ENCODE data around the gene PTPRD.

Gene PTPRD

DNA sequence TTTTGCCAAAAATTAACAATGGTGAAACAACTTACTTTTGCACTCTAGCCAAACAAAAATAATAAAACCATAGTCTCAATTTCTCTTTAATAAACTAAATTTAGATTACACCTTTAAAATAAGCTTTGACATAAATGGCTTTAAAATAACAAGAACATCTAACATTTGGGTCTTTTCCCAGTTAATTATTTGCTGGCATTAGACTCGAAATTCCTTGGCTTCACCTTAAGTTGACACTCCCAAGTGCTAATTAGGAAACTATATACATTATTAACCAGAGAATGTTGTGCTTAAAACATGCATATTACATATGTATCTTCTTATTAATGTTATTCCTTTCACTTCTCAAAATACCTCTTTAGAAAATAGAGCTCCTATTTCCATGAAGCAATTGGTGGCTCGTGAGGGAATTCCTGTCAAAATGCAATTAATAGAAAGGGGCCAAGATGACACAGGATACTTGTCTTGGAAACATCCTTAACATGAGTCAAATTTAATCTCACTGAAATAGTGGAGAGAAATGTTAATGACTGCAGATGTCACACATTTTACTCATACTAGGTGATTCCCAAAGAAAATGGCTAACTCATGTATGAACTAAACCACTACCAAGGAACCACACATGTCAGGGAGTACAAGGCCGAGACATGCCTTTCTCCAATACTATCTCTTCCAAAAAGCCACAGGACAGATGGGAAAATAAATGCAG is 1880.3 kb downstream of the PTPRD start:
- in situ Hi-C loops (cut with MboI; ENCODE audit: low pct_unique_long_range_greater_than_20kb, low sequenced_read_pairs, unreplicated experiment) = no loop called here
- TF ChIP-seq, protein P1, sequence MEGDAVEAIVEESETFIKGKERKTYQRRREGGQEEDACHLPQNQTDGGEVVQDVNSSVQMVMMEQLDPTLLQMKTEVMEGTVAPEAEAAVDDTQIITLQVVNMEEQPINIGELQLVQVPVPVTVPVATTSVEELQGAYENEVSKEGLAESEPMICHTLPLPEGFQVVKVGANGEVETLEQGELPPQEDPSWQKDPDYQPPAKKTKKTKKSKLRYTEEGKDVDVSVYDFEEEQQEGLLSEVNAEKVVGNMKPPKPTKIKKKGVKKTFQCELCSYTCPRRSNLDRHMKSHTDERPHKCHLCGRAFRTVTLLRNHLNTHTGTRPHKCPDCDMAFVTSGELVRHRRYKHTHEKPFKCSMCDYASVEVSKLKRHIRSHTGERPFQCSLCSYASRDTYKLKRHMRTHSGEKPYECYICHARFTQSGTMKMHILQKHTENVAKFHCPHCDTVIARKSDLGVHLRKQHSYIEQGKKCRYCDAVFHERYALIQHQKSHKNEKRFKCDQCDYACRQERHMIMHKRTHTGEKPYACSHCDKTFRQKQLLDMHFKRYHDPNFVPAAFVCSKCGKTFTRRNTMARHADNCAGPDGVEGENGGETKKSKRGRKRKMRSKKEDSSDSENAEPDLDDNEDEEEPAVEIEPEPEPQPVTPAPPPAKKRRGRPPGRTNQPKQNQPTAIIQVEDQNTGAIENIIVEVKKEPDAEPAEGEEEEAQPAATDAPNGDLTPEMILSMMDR (IDR thresholded peaks at IDR 0.05; ENCODE audit: extremely low read depth, insufficient read depth, missing control alignments) = no peak
- no peak for DNase-seq (ENCODE audit: low spot score)

DNA sequence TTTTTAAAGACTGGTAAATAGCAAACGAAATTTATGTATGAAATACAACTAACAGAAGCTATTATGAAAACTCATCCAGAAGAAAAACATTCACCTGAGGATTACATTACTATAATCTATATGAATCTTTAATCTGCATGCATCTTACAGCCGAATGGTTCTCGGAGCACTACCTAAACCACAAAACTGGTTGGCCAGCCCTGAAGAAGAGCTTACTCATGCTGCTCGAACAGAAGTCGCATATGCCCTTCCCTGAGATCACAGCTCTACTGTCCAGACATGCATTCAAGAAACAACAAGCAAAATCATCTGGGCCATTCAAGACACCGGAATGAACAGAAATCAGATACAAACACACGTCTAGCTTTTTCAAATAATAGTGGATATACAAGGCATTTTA is 1882.2 kb downstream of the PTPRD start:
- in situ Hi-C loops (cut with MboI; ENCODE audit: low pct_unique_long_range_greater_than_20kb, low sequenced_read_pairs, unreplicated experiment) = no loop called here
- DNase-seq (ENCODE audit: low spot score) = no peak
- TF ChIP-seq, protein P1 (IDR thresholded peaks at IDR 0.05; ENCODE audit: extremely low read depth, insufficient read depth, missing control alignments) = no peak

DNA sequence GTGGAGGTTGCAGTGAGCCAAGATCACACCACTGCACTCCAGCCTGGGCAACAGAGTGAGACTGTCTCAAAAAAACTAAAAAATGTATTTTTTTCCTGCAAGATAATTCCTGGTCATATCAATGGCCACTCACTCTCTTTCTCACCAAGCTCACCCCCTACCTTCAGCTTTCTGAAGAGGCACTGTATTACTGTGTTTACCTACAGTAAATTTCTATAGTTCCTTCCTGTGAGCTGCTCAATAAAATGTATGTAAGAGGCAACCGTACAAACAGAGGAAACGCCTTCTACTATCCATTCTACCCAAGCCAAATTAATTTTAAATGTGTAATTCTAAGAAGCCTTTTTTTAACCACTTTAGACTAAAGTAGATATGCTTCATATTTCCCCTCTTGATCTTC is 1883.9 kb downstream of the PTPRD start:
- in situ Hi-C loops (cut with MboI; ENCODE audit: low pct_unique_long_range_greater_than_20kb, low sequenced_read_pairs, unreplicated experiment) = no loop called here
- DNase-seq (ENCODE audit: low spot score) = no peak
- TF ChIP-seq, protein P1 (IDR thresholded peaks at IDR 0.05; ENCODE audit: extremely low read depth, insufficient read depth, missing control alignments) = no peak

DNA sequence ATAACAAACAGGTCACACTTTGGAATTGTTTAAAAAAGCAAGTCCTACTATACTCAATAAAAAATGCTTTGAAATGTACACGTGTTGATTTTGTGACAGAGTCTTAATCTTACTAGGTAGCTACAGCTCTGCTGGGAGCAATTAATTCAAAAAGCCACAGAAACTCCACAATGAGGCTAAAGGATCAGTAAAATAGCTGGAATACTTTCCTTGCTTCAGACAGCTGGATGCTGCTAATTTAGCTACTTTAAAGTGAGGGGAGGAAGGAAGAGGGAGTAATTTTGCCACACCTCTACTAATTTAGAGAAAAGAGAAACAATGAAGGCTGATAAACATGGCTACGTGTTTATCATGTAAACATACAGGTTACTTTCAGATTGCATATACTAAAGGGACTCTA is 1885.6 kb downstream of the PTPRD start:
- in situ Hi-C loops (cut with MboI; ENCODE audit: low pct_unique_long_range_greater_than_20kb, low sequenced_read_pairs, unreplicated experiment) = no loop called here

DNA sequence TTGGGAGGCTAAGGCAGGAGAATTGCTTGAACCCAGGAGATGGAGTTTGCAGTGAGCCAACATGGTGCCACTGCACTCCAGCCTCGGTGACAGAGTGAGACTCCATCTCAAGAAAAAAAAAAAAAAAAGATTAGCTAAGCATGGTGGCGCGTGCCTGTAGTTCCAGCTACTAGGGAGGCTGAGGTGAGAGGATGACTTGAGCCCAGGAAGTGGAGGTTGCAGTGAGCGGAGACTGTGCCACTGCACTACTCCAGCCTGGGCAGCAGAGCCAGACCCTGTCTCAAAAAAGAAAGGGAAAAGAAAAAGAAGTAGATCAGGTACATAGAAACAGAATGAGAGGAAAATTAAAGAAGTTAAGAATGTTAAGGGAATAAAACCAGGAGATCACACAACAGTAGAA is 1886.1 kb downstream of the PTPRD start:
- no peak for DNase-seq (ENCODE audit: low spot score)
- in situ Hi-C loops (cut with MboI; ENCODE audit: low pct_unique_long_range_greater_than_20kb, low sequenced_read_pairs, unreplicated experiment) = no loop called here
- TF ChIP-seq, protein P1 (IDR thresholded peaks at IDR 0.05; ENCODE audit: extremely low read depth, insufficient read depth, missing control alignments) = no peak

More for the DNA sequence above, 1885.6 kb downstream of the PTPRD start:
- TF ChIP-seq, protein P1 (IDR thresholded peaks at IDR 0.05; ENCODE audit: extremely low read depth, insufficient read depth, missing control alignments) = no peak
- DNase-seq (ENCODE audit: low spot score) = no peak

DNA sequence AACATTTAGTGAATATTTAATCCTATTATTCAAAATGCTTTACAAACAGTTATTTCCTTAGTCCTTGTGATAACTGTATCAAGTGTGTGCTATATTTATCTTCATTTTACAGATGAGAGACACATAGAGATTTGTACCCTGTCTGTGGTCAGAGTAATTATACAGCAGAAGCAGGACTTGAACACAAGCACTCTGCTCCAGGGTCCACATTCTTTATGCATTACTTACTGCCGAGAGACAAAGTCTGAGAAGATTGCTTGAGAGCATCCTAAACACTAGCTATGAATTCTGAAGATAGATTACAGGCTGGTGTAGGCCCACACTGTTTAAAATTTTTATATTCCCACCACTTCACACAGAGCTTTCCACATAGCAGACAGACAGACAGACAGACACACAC is 1887.2 kb downstream of the PTPRD start:
- TF ChIP-seq, protein P1 (IDR thresholded peaks at IDR 0.05; ENCODE audit: extremely low read depth, insufficient read depth, missing control alignments) = no peak
- DNase-seq (ENCODE audit: low spot score) = no peak
- in situ Hi-C loops (cut with MboI; ENCODE audit: low pct_unique_long_range_greater_than_20kb, low sequenced_read_pairs, unreplicated experiment) = no loop called here

All from GM13977 (cell line).